Pancreas (tissue), 10 donors: ENCODE measurements around the gene SCNM1. TPM values are rescaled to one million over a fixed set of nuclear protein-coding genes. Genes with fewer than 3 reads are reported as not detected.

Experiments used
- ATAC-seq, 4 donors: fragments of 200-7000 bp; cut with Tn5 transposase; one replicate each; pipeline versions ENCODE4 v1.8.0 to v1.9.1; 2020; ENCODE audit warnings: mild to moderate bottlenecking in 4 of 4, moderate library complexity in 4 of 4
- DNase-seq, 6 donors: peaks; one replicate each; pipeline ENCODE4 v3.0.0-alpha.2; 2020
- FAIRE-seq: peaks from 2 replicates; lab custom pipeline; 2012; peaks lifted over from hg19 to GRCh38; lab: Jason Lieb, UNC
- H3K27ac ChIP-seq, 4 donors: fragments of 200-600 bp; sonication (generic); 1 replicate in 3 of 4; 2 replicates in 1 of 4; pipeline versions ENCODE4 v1.5.0 to v1.8.0; 2020
- H3K27me3 ChIP-seq, 4 donors: fragments of 200-600 bp; one replicate each; pipeline ENCODE4 v1.8.0; 2021
- H3K36me3 ChIP-seq, 3 donors: fragments of 200-600 bp; sonication (generic) in 1 of 3; one replicate each; pipeline versions ENCODE4 v1.5.0 to v1.8.0; 2020 to 2021
- H3K4me1 ChIP-seq, 3 donors: fragments of 200-600 bp; one replicate each; pipeline ENCODE4 v1.8.0; 2021
- H3K4me3 ChIP-seq, 4 donors: fragments of 200-600 bp; sonication (generic) in 2 of 4; one replicate each; pipeline versions ENCODE4 v1.5.0 to v1.8.0; 2020 to 2021
- H3K9me3 ChIP-seq, 4 donors: fragments of 200-600 bp; one replicate each; pipeline ENCODE4 v1.8.0; 2021
- CTCF ChIP-seq, 4 donors: fragments of 200-600 bp; sonication (generic) in 3 of 4; IDR thresholded peaks; one replicate each; pipeline versions ENCODE4 v1.5.0 to v1.8.0; 2021; ENCODE audit warnings: antibody characterized with exemption in 4 of 4
- whole genome bisulfite sequencing, 2 donors: extraction: QIAGEN DNeasy Blood & Tissue Kit; methylation state at CpG; one replicate each; pipeline ENCODE4 v1.1.7; 2013; 5-methylcytosine and 5-hydroxymethylcytosine counted together
- intact Hi-C, 3 donors: fragments of 100-400 bp; cut with DNase I; formaldehyde crosslinking; loops; one replicate each; pipeline versions ENCODE4 v1.11.1 to v1.14.2; 2022
- polyA plus RNA-seq, 2 donors: library from polyadenylated mRNA; stranded (reverse); fragments of 200-250 nt; gene quantifications; one replicate each; pipeline ENCODE4 v1.2.3, GENCODE V29; 2013
- total RNA-seq, 6 donors: library from RNA; stranded (reverse); fragmentation: NEBNext Ultra II Directional in 4 of 6; extraction: Animal tissue kit (Norgen Biotek cat#: 25700) in 4 of 6; gene quantifications; one replicate each; pipeline versions ENCODE4 v1.2.1 to v1.2.4, GENCODE V29; 2021 to 2023
- donor health status: healthy with polysubstance abuse.
- donor health status: DM: no; HTN: no; CAD: no; lungs with moderate emphysema.
- donor health status: DM: no; HTN: no; CAD: no.
- donor health status: control.
- donor health status: control.
- donor health status: Bipolar disorder and iron deficiency.
- donor health status: DM: yes; HTN: yes; CAD: no.
- donor health status: DM: no; HTN: no; CAD: no.
- donor health status: DM: no; HTN: no; CAD: no.
- donor health status: DM: yes; HTN: yes; CAD: no.

Gene SCNM1
- total and polyA plus RNA-seq, 8 donors = 7.7 to 33.7 (median 11.2) TPM

- Histone ChIP-seq H3K27ac (peak overlapping the region in 1 of 4 donors; percentile 15), H3K4me1 (no peaks in the 10 kb centered on the region)
- no peak for DNase-seq
These were observed 8.8 kb upstream of the SCNM1 start for GRCh38 chr1:151157067-151157531.

GRCh38 chr1:151158326-151158725 lies 7.6 kb upstream of the SCNM1 start:
- WGBS, 2 donors = 81 to 90% methylated on average over 5 of the region's 5 CpGs
- intact Hi-C loops = loop anchor here in 2 of 3 donors (10.0 kb wide), 2 partner anchors 64 to 134 kb away; no protein-coding TSS in a partner anchor
- Histone ChIP-seq H3K9me3 (no peaks in the 10 kb centered on the region), H3K4me3 (no peak overlapping the region), H3K27ac (no peak overlapping the region), H3K4me1 (no peaks in the 10 kb centered on the region), H3K36me3 (peaks cover 0 to 21% (median 0%) of the 10 kb centered on the region in 3 donors), H3K27me3 (no peaks in the 10 kb centered on the region)
- TF ChIP-seq CTCF (IDR thresholded peaks at IDR 0.05) = no peak
- DNase-seq (no peak), ATAC-seq (no peak), FAIRE-seq (no peak)

More at GRCh38 chr1:151157067-151157531, 8.8 kb upstream of the SCNM1 start:
- no peak for TF ChIP-seq CTCF (IDR thresholded peaks at IDR 0.05)
- ATAC-seq = peak in 2 of 4 donors; percentile 16 to 47
- Histone ChIP-seq H3K27me3 (no peaks in the 10 kb centered on the region), H3K36me3 (peaks cover 0 to 21% (median 0%) of the 10 kb centered on the region in 3 donors), H3K9me3 (no peaks in the 10 kb centered on the region), H3K4me3 (peak overlapping the region in 1 of 4 donors; percentile 26)
- FAIRE-seq = no peak
- intact Hi-C loops = loop anchor here in 2 of 3 donors (10.0 kb wide), 2 partner anchors 62 to 132 kb away; no protein-coding TSS in a partner anchor
- WGBS, 2 donors = 82 to 89% methylated on average over 6 of the region's 6 CpGs

GRCh38 chr1:151158751-151159251 lies 7.1 kb upstream of the SCNM1 start:
- peak in 1 of 6 donors; percentile 68 for DNase-seq
- no peak for FAIRE-seq
- no peak overlapping the region for H3K27ac ChIP-seq

GRCh38 chr1:151159373-151159772 lies 6.6 kb upstream of the SCNM1 start:
- FAIRE-seq (no peak), DNase-seq (no peak), ATAC-seq (no peak)
- Histone ChIP-seq H3K36me3 (peaks cover 0 to 21% (median 0%) of the 10 kb centered on the region in 3 donors), H3K4me3 (no peak overlapping the region), H3K9me3 (no peaks in the 10 kb centered on the region), H3K27me3 (no peaks in the 10 kb centered on the region), H3K4me1 (peaks cover 0 to 2% (median 0%) of the 10 kb centered on the region in 3 donors), H3K27ac (no peak overlapping the region)
- intact Hi-C loops = loop anchor here in 2 of 3 donors (10.0 kb wide), 2 partner anchors 65 to 135 kb away; no protein-coding TSS in a partner anchor
- no peak for TF ChIP-seq CTCF (IDR thresholded peaks at IDR 0.05)

More at GRCh38 chr1:151158751-151159251, 7.1 kb upstream of the SCNM1 start:
- ATAC-seq = no peak
- Histone ChIP-seq H3K9me3 (no peaks in the 10 kb centered on the region), H3K4me1 (no peaks in the 10 kb centered on the region), H3K27me3 (no peaks in the 10 kb centered on the region), H3K36me3 (peaks cover 0 to 21% (median 0%) of the 10 kb centered on the region in 3 donors), H3K4me3 (no peak overlapping the region)
- 89 to 90% methylated on average over 22 of the region's 22 CpGs for WGBS, 2 donors
- no peak for TF ChIP-seq CTCF (IDR thresholded peaks at IDR 0.05)
- intact Hi-C loops = loop anchor here in 2 of 3 donors (10.0 kb wide), 2 partner anchors 64 to 134 kb away; no protein-coding TSS in a partner anchor
